ENCODE results near the gene NSL1. TPM values are rescaled to one million over a fixed set of nuclear protein-coding genes. Genes with fewer than 3 reads are reported as not detected.
"Not testable (repeated sequence)": the region's sequence is repeated elsewhere in the genome, so short reads cannot be mapped to it uniquely, and the experiment has no call there.

Gene NSL1
- total RNA-seq, 1 donor: 43.9 TPM

DNA sequence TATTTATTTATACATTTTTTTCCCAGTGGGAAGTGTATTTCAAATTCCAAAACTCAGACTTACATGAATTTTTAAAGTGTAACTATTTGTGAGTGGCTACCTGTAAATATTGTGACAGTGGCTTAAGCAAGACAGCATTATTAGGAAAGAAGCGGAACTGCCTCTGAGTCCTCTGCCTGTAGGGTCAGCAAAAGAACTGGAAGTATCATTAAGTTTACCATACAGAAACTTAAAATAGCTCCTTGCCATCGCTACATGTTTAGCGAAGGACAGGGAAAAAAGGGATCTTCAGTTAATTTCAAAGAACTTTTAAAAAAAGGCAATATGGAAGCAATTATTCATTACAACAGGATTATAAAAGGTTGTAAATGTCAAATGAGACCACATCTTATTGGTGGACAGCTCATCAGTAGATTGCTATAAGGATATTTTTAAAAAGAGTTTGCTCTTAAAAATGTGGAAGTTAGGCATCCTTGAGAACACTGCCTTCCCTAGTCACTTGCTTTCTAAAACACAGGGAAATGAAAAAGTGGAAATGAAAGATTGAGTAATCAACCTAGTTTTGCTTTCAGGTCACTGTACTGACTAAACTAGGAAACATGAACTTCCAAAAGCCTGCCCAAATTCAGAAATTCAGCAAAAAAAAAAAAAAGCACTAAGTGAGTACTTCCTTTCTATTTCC is 39.2 kb downstream of the NSL1 start:
- no peak for DNase-seq (ENCODE audit: low read depth in 2 of 3, low spot score in 2 of 3)

DNA sequence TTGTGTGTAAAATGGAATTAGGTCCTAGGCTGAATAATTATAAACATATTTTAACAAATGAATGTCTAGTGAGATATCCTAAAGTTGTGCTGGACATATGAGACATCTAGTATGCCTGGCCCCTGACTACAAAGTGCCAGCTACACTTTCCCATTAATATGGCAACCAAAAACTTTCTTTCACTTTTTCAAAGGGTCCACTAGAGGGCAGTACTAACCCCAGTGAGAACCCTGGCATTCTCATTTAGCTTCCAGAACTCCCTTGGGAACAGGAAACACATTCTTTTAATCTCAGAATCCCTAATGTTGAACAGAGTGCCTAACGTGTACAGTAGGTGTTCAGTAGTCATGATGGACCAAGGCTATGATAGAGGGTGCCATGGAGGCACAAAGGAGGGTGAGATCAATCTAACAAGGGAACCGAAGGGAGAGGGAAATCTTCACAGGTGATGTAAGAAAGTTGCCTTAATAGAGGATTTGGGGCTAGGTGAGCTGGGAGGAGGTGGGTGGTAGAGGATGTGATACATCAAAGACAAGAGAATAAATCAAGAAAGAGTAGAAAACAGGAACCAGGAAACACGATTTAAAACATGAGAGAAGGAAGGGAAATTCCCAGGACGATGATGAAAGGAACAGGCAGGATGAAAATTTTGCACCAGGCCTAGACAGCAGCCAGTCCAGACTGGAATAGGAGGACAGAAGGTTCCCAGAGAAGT is 41.6 kb downstream of the NSL1 start:
- peak in 1 of 3 donors; percentile 40 for DNase-seq (ENCODE audit: low read depth in 2 of 3, low spot score in 2 of 3)

DNA sequence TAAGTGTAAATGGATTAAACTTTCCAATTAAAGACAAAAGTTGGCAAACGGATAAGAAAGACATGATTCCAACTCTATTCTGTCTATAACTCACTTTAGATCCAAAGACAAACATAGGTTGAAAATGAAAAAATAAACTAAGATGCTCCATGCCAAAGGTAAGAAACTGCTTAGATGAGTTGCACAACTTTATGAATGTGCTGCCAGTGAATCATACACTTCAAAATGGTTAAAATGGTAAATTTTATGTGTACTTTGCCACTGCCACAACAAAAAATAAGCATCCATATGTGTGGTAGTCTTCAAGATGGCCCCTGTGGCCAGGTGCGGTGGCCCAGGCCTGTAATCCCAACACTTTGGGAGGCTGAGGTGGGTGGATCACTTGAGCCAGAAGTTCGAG is 45.0 kb downstream of the NSL1 start:
- DNase-seq (ENCODE audit: low read depth in 2 of 3, low spot score in 2 of 3): no peak

DNA sequence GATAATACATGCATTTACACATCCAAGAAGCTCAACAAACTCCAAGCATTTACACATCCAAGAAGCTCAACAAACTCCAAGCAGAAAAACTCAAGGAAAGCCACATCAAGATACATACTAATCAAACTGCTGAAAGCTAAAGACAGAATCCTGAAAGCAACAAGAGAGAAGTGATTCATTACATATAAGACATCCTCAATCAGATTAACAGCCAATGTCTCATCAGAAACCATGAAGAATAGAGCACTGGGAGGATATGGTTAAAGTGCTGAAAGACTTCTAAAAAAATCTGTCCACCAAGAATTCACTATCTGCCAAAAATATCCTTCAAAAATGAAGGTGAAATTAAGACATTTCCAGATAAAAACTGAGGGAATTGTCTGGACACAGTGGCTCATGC is 46.3 kb downstream of the NSL1 start:
- DNase-seq (ENCODE audit: low read depth in 2 of 3, low spot score in 2 of 3): no peak

DNA sequence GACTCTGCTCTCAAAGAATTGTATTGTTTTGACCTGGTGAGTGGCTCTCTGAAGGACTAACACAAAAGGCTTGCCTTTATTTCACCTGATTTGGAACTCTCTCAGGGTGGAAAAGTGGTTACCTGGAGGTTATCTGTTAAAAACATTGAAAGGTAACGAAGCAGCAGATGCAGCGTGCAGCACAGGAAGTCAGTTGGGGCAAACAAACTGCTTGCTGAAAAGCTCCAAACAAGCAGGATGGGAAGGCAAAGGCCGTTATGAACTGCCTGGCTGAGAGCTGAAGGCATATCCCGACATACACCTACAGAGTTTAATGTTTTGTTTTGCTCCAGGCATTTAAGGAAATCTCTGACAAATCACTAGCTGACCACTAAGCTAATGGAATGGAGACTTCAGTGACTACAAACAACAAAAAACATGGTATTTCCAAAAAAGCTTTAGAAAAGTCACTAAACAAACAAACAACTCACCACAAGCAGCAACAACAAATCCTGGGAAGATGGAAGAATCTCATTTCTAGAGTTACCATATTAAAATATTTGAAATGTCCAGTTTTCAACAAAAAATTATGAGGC is 47.6 kb downstream of the NSL1 start:
- DNase-seq (ENCODE audit: low read depth in 2 of 3, low spot score in 2 of 3): no peak

DNA sequence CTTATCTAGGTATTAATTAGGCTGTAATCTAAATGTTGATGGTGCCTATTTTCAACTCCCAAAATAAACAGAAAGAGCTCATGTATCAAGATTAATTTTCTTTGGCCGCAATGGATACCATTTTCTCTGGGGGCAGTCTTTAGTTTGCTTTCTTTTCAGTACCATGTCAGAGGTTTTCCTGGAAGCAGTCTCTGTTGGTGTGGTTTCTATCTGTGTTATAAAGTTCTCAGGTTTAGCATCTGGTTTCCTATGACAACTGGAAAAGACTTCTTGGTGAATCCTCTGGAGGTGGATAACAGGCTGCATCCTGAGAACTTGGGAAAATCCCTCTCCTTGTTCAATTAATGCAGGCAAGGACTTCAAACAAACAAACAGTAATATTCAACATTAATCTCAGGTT is 53.2 kb downstream of the NSL1 start:
- DNase-seq (ENCODE audit: low read depth in 2 of 3, low spot score in 2 of 3): no peak

DNA sequence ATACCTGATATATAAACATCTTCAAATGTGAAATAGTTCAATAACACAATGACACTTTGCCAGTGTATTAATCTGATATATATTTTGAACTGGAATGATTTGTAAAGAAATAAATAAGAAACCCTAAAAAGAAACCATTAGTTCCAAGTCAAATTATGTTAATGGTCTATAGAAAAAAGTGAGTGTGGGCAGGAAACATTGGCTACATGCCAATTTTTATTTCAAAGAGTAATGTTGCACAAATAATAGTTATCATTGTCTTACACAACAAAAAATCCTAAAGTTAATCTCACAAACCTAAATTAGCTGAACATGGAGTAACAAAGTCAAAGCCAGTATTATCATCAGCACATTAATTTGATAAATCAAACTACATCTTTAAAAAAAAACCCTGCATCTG is 54.0 kb downstream of the NSL1 start:
- no peak for DNase-seq (ENCODE audit: low read depth in 2 of 3, low spot score in 2 of 3)

DNA sequence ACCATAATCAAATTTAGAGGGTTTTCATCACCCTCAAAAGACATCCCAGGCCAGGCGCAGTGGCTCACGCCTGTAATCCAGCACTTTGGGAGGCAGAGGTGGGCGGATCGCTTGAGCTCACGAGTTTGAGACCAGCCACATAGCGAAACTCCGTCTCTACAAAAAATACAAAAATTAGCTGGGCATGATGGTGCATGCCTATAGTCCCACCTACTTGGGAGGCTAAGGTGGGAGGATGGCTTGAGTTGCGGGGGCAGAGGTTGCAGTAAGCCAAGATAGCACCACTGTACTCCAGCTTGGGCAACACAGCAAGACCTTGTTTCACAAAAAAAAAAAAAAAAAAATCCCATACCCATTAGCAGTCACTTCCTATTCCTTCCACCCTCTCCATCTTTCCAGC is 58.5 kb downstream of the NSL1 start:
- no peak for DNase-seq (ENCODE audit: low read depth in 2 of 3, low spot score in 2 of 3)

DNA sequence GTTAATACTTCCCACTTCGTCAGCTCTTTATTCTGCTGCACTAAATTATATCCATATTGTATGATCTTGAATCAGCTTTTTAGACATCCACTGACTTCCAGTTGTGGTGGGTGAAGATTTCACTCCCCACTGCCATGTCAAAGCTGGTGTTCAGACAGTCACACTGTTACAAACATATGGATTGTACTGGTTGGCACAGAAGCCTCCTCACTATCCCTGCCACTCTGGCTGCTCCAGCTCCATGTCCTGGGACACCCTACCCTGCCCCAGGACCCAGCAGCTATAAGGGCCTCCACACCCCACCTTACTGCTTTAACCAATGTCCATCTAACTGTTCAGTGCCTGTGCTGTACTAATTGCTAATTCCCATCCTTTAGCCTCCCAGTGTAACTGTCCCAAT is 59.9 kb downstream of the NSL1 start:
- DNase-seq (ENCODE audit: low read depth in 2 of 3, low spot score in 2 of 3): no peak

DNA sequence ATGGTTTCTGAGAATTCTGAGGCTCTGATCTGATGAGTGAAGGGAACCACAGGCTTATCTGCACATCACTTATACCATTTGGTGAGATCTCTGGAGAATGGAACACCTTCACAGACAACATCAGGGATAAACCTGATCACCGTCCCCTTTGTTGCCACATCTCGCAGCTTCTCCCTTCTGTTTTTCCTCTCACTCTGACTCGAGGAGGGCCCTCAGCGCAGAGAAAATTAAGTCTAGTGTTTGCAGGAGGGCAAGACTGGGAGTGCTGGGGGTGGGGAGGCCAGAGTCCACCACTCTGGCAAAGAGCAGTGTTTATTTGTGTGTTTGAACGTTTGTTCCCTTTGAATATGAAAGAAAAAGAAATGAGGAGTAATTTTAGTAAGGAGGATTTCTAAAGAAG is 63.0 kb downstream of the NSL1 start:
- no peak for DNase-seq (ENCODE audit: low read depth in 2 of 3, low spot score in 2 of 3)

DNA sequence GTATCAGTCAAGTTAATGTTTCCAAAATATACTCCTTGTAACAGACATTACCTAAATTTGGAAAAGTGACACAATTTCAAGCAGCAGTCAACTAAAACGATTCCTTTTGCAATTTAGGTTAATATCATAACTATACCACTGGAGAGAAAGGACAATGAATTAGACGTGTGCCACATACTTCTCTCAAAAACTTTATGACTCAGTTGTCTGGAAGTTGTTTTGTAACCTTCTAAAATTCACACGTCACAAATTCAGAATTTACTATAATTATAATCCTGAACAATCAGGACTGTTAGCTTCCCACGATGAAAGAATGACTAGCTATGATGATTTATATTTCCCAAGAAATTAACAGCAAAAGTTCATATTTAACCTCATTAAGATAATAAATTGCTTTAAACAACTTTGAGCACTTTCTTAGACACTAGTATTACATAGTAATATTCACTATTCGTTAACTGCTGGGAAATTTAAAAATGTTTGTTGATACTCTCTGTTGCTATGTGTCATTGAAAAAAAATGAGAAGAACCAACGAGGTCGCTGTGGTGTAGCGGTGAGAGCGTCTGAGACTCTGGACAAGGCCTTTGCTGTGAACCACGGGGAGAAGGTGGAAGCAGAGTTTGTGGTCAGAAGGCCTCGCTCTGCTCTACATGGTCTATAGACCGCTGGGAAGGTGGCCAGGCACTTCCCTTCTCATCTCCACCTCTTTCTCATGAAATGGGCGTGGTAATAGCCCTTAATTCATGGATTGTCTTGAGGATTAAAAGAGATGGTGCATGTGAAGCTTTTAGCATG is 64.0 kb downstream of the NSL1 start:
- peak in 2 of 3 donors; percentile 43 to 83 for DNase-seq (ENCODE audit: low read depth in 2 of 3, low spot score in 2 of 3)

DNA sequence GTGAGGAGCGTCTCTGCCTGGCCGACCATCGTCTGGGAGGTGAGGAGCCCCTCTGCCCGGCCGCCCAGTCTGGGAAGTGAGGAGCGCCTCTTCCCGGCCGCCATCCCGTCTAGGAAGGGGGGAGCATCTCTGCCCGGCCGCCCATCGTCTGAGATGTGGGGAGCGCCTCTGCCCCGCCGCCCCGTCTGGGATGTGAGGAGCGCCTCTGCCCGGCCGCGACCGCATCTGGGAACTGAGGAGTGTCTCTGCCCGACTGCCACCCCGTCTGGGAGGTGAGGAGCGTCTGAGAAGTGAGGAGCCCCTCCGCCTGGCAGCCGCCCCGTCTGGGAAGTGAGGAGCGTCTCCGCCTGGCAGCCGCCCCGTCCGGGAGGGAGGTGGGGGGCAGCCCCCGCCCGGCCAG is 66.9 kb downstream of the NSL1 start:
- not testable (repeated sequence) for DNase-seq (ENCODE audit: low read depth in 2 of 3, low spot score in 2 of 3)

DNA sequence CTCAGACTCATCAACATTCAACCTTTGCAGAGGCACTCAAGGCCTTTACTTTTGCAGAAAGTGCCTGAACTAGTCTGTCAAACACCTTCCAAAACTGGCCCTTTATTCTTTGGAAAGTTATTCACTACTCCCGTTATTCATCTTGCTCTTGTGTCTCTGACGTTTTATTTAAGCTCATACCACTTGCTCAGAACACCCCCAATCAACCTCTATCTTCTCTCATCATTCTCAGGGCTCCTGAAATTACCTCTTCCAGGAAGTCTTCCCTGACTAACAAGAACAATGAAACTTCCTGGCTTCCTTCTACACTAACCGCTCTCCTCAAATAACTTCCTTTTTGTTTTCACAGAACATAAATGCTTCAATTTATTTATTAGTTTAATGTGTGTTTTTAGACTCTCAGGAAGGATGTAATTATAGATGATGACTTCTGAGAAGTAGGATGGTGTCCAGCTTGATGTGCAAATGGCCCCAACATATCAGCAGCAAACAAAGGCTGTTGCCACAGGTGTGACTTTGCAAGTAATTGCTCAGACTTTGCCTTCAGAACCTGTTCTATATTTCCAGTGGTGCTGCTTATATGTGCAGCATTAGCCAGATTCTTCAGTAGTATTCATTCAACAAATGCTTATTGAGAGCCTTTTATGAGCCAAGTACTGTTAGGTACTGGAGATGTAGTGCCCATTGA is 69.2 kb downstream of the NSL1 start:
- DNase-seq (ENCODE audit: low read depth in 2 of 3, low spot score in 2 of 3): no peak

DNA sequence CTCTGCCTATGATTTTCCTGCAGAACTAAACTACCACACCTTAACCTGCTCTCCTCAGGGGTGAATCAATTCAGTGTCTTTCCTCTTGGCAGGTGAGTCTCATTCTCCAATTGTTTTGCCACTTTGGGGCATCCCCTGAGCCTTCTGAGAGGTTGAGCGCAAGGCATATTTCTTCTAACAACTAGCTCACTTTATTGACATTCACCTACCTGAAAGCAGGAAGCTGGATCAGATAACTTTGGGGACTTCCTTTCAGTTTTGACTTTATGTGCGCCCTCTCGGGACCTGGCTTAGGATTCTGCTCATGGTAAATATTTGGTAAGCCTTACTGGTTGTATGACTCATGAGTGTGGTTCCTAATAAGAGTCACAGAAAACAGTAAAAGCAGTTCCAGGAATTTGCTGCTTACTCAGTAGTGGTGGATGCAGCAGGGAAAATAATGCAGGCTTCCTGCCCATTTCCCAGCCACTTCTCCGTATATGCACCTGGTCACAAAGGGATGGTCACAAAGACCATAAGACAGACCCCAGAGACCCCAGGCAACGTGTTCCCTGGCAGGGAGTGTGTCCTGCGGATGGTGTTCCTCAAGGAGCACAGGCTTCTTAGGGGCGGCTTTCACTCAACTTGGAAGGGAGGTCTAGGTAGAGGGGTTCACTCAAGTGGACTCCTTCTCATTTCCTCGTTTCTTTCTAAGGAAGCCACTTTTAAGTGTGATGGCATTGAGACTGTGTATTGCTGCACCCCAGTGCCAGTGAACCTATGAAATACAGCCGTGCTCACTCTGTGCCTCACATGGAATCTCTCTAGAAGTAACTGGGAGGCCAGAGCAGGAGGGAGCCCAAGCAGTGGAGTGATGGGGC is 70.0 kb downstream of the NSL1 start:
- DNase-seq (ENCODE audit: low read depth in 2 of 3, low spot score in 2 of 3): no peak

DNA sequence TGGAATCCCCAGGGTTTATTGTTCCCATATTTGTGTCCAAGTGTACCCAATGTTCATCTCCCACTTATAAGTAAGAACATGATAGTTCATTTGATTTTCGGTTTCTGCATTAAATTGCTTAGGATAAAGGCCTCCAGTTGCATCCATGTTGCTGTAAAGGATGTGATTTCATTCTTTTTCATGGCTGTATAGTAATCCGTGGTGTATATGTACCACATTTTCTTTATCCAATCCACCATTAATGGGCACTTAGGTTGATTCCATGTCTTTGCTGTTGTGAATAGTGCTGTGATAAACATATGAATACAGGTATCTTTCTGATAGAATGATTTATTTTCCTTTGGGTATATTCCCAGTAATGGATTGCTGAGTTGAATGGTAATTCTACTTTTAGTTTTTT is 71.9 kb downstream of the NSL1 start:
- DNase-seq (ENCODE audit: low read depth in 2 of 3, low spot score in 2 of 3): no peak

DNA sequence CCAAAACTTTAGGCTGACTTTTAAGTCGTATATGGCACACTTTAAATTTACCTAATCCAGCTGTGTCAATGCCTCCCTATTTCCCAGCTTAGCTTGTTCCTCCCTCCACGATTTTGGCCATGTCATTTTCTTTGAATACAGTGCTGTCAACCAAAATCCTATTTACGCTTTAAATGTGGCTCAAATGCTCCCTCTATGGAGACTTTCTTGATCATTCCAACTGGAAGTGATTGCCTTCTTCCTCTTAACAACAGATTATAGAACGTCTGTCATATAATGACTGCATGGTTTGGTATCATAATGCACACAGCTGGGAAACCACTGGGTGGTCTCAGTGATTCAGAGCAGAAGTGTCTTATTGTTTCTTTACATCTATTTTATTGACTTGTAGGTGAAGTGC is 73.1 kb downstream of the NSL1 start:
- DNase-seq (ENCODE audit: low read depth in 2 of 3, low spot score in 2 of 3): no peak

DNA sequence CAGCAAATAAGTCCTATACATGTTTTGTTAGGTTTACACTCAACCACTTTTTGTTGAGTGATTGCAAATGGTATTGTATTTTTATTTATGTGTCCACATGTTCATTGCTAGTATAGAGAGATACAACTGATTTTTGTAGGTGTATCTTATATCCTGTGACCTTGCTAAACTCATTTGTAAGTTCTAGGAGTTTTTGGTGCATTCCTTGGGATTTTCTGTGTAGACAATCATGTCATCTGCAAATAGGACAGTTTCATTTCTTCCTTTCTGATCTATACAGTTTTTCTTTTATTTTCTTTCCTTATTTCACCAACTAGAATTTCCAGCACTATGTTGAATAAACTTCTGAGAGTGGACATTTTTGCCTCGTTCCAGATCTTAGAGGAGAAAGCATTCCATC is 75.4 kb downstream of the NSL1 start:
- DNase-seq (ENCODE audit: low read depth in 2 of 3, low spot score in 2 of 3): no peak

DNA sequence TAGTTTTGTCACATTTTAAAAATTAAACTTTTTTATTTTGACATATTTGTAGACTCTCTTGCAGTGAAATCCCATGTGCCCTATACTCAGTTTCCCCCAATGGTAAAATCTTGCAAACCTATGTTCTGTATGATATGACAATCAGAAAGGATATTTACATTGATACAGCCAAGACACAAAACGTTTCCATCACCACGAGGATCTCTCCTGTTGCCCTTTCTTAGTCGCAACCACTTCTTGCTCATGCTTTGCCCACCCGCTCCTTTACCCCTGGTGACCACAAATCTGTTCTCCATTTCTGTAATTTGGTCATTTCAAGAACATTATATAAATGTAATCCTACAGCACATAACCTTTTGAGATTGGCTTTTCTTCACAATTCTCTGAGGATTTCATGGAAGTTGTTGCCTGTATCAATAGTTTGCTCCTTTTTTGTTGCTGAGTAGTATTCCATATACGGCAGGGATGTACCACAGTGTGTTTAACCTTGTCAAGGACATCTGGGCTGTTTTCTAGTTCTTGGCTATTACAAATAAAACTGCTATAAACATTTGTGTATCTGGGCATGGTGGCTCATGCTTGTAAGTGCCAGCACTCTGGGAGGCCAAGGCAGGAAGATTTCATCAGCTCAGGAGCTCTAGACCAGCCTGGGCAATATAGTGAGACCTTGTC is 78.0 kb downstream of the NSL1 start:
- DNase-seq (ENCODE audit: low read depth in 2 of 3, low spot score in 2 of 3): no peak

All from hematopoietic multipotent progenitor cell (in vitro differentiated cells).